Type B pancreatic cell (in vitro differentiated cells): ENCODE measurements around the gene HYAL4. TPM values are rescaled to one million over a fixed set of nuclear protein-coding genes. Genes with fewer than 3 reads are reported as not detected.

Experiments
- DNase-seq: peaks from one replicate; pipeline ENCODE4 v3.0.0; 2021; ENCODE audit warnings: mixed read lengths; ENCODE audit not compliant: unreplicated experiment; ENCODE audit errors: extremely low spot score
- H3K27ac Mint-ChIP-seq: 2 replicates; pipeline ENCODE4 v1.8.0; 2021; ENCODE audit warnings: mild to moderate bottlenecking, mixed read lengths
- H3K27me3 Mint-ChIP-seq: 2 replicates; pipeline ENCODE4 v1.8.0; 2021; ENCODE audit warnings: mixed read lengths
- H3K36me3 Mint-ChIP-seq: 2 replicates; pipeline ENCODE4 v1.8.0; 2021; ENCODE audit warnings: mixed read lengths
- H3K4me1 Mint-ChIP-seq: one replicate; pipeline ENCODE4 v1.8.0; 2021; ENCODE audit warnings: mixed read lengths; ENCODE audit not compliant: unreplicated experiment
- H3K4me3 Mint-ChIP-seq: 2 replicates; pipeline ENCODE4 v1.8.0; 2021; ENCODE audit warnings: mild to moderate bottlenecking, mixed read lengths
- H3K9me3 Mint-ChIP-seq: 2 replicates; pipeline ENCODE4 v1.8.0; 2021; ENCODE audit warnings: mixed read lengths
- CTCF ChIP-seq: fragments of 200-600 bp; sonication (generic); conservative IDR thresholded peaks from 2 replicates; pipeline ENCODE4 v1.5.0; 2021; ENCODE audit warnings: antibody characterized with exemption, mild to moderate bottlenecking
- total RNA-seq: library from RNA; stranded (reverse); gene quantifications from 2 replicates; pipeline ENCODE4 v1.2.1, GENCODE V29; 2021; ENCODE audit warnings: low replicate concordance

HYAL4 gene
- total RNA-seq, 1 donor from 2014 or later, result not detected

- no peak for DNase-seq
- peaks cover 3% of the 10 kb centered on the region for H3K27me3 Mint-ChIP-seq
- TF ChIP-seq CTCF, result no peak
- H3K4me1 Mint-ChIP-seq, result peaks cover 9% of the 10 kb centered on the region
- peaks cover 6% of the 10 kb centered on the region for H3K9me3 Mint-ChIP-seq
- no peak overlapping the region for H3K27ac Mint-ChIP-seq
- H3K36me3 Mint-ChIP-seq, result peaks cover under 1% of the 10 kb centered on the region
- no peak overlapping the region for H3K4me3 Mint-ChIP-seq
Measured at GRCh38 chr7:123860848-123861247, 15.9 kb downstream of the HYAL4 start.

GRCh38 chr7:123862775-123863174 lies 17.8 kb downstream of the HYAL4 start:
- DNase-seq, result no peak
- H3K4me3 Mint-ChIP-seq, result no peak overlapping the region

GRCh38 chr7:123863461-123863860 lies 18.5 kb downstream of the HYAL4 start:
- no peak overlapping the region for H3K4me3 Mint-ChIP-seq
- peaks cover 3% of the 10 kb centered on the region for H3K27me3 Mint-ChIP-seq
- peaks cover 5% of the 10 kb centered on the region for H3K9me3 Mint-ChIP-seq
- H3K4me1 Mint-ChIP-seq, result peaks cover 9% of the 10 kb centered on the region
- TF ChIP-seq CTCF, result no peak
- H3K36me3 Mint-ChIP-seq, result no peaks in the 10 kb centered on the region
- H3K27ac Mint-ChIP-seq, result peak overlapping the region; percentile 17
- no peak for DNase-seq

More at GRCh38 chr7:123862775-123863174, 17.8 kb downstream of the HYAL4 start:
- Mint-ChIP-seq H3K27me3 (peaks cover 3% of the 10 kb centered on the region), H3K36me3 (no peaks in the 10 kb centered on the region), H3K4me1 (peaks cover 9% of the 10 kb centered on the region), H3K9me3 (peaks cover 5% of the 10 kb centered on the region), H3K27ac (no peak overlapping the region)
- no peak for TF ChIP-seq CTCF

GRCh38 chr7:123864012-123864411 lies 19.0 kb downstream of the HYAL4 start:
- peak overlapping the region; percentile 17 for H3K27ac Mint-ChIP-seq
- H3K36me3 Mint-ChIP-seq, result no peaks in the 10 kb centered on the region
- no peak for TF ChIP-seq CTCF
- peaks cover 9% of the 10 kb centered on the region for H3K4me1 Mint-ChIP-seq
- no peak for DNase-seq
- H3K9me3 Mint-ChIP-seq, result peaks cover 5% of the 10 kb centered on the region
- no peak overlapping the region for H3K4me3 Mint-ChIP-seq
- H3K27me3 Mint-ChIP-seq, result peaks cover 3% of the 10 kb centered on the region

GRCh38 chr7:123864436-123864835 lies 19.5 kb downstream of the HYAL4 start:
- TF ChIP-seq CTCF, result no peak
- no peaks in the 10 kb centered on the region for H3K36me3 Mint-ChIP-seq
- H3K4me1 Mint-ChIP-seq, result peaks cover 9% of the 10 kb centered on the region
- peaks cover 5% of the 10 kb centered on the region for H3K9me3 Mint-ChIP-seq
- DNase-seq, result no peak
- H3K4me3 Mint-ChIP-seq, result no peak overlapping the region
- no peak overlapping the region for H3K27ac Mint-ChIP-seq
- H3K27me3 Mint-ChIP-seq, result peaks cover 3% of the 10 kb centered on the region

GRCh38 chr7:123864966-123865365 lies 20.0 kb downstream of the HYAL4 start:
- no peak for DNase-seq
- H3K27me3 Mint-ChIP-seq, result peaks cover 3% of the 10 kb centered on the region
- peaks cover 9% of the 10 kb centered on the region for H3K4me1 Mint-ChIP-seq
- H3K27ac Mint-ChIP-seq, result no peak overlapping the region
- TF ChIP-seq CTCF, result no peak
- H3K36me3 Mint-ChIP-seq, result no peaks in the 10 kb centered on the region
- no peak overlapping the region for H3K4me3 Mint-ChIP-seq
- H3K9me3 Mint-ChIP-seq, result peaks cover 5% of the 10 kb centered on the region
